Measurements from ENCODE around the gene TC2N. TPM values are rescaled to one million over a fixed set of nuclear protein-coding genes. Genes with fewer than 3 reads are reported as not detected.

The TC2N gene
- total and polyA plus RNA-seq, 2 experiments from 2014 or later = 10.0 to 35.0 TPM

DNA sequence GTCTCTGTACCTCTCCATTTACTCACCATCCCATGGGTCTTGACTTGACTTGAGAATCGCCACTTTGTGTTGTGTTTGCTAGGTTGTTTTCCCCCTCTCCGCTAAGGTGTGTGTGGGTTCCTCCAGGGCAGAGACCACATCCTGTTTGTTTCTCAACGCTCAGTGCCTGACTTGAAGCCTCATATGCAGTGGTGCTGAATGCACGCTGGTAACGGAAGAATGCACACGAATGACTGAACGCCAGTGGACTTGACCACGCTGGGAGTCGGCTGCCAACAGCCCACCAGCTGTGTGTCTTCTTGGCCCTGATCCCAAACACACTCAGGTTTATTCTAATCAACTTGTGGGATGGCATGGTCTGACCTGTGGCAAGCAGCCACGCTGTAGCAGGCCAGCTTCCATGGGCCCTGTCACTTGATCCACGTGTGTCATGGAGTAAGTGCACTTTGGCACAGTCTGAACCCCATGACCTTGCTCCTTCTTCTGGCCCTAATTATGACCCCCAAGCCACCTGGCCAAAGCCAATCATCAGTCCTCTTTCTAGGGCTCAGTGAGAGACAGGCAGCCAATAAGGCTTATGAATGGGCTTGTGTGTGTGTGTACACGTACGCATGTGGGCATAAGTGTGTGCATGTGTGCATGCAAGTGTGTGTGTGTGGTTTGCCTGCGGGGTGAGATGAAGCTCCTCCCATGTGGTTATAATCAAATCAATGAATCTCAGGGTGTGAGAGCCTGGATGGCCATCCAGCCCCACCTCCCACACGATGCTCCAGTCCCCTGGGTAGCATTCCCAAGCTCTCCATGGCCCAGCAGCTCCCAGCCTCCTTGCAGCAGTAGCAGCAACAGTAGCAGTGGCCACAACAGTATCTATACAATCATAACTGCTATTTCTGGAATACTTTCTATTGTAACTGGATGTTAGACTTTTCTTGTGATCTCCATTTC is 6.4 kb upstream of the TC2N start:
- Histone ChIP-seq H3K36me3 (ENCODE audit: insufficient read depth) (no peaks in the 10 kb centered on the region), H3K4me2 (no peak overlapping the region), H3K4me1 (ENCODE audit: insufficient read depth) (peaks cover 10% of the 10 kb centered on the region), H3K4me3 (no peak overlapping the region), H3K27ac (ENCODE audit: low read depth) (no peak overlapping the region), H2AFZ (no peak overlapping the region), H3K79me2 (replicated peaks; ENCODE audit: insufficient read depth) (no peaks in the 10 kb centered on the region), H3F3A (replicated peaks; ENCODE audit: low read depth) (no peaks in the 10 kb centered on the region), H3K9me2 (ENCODE audit: insufficient read depth) (no peaks in the 10 kb centered on the region), H4K20me1 (replicated peaks; ENCODE audit: insufficient read depth) (no peaks in the 10 kb centered on the region), H3K27me3 (ENCODE audit: insufficient read depth) (no peaks in the 10 kb centered on the region)
- Mint-ChIP-seq H3K4me3 (no peak overlapping the region), H3K4me1 (peaks cover 19% of the 10 kb centered on the region), H3K36me3 (ENCODE audit: low read depth) (no peaks in the 10 kb centered on the region), H3K27me3 (ENCODE audit: insufficient read depth, low read depth, poor library complexity) (peaks cover 4% of the 10 kb centered on the region), H3K9me3 (no peaks in the 10 kb centered on the region), H3K27ac (no peak overlapping the region)
- TF ChIP-seq ZNF331 (CRISPR knock-in tag; IDR thresholded peaks at IDR 0.05; ENCODE audit: low read depth) = no peak
- TF ChIP-seq, protein P1, sequence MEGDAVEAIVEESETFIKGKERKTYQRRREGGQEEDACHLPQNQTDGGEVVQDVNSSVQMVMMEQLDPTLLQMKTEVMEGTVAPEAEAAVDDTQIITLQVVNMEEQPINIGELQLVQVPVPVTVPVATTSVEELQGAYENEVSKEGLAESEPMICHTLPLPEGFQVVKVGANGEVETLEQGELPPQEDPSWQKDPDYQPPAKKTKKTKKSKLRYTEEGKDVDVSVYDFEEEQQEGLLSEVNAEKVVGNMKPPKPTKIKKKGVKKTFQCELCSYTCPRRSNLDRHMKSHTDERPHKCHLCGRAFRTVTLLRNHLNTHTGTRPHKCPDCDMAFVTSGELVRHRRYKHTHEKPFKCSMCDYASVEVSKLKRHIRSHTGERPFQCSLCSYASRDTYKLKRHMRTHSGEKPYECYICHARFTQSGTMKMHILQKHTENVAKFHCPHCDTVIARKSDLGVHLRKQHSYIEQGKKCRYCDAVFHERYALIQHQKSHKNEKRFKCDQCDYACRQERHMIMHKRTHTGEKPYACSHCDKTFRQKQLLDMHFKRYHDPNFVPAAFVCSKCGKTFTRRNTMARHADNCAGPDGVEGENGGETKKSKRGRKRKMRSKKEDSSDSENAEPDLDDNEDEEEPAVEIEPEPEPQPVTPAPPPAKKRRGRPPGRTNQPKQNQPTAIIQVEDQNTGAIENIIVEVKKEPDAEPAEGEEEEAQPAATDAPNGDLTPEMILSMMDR (conservative IDR thresholded peaks at IDR 0.05; ENCODE audit: low read depth in 2 of 2) = no peak
- no peak for TF ChIP-seq JUNB (IDR thresholded peaks at IDR 0.05; ENCODE audit: unreplicated experiment)
- ATAC-seq (no peak), DNase-seq (ENCODE audit: low spot score) (no peak)

DNA sequence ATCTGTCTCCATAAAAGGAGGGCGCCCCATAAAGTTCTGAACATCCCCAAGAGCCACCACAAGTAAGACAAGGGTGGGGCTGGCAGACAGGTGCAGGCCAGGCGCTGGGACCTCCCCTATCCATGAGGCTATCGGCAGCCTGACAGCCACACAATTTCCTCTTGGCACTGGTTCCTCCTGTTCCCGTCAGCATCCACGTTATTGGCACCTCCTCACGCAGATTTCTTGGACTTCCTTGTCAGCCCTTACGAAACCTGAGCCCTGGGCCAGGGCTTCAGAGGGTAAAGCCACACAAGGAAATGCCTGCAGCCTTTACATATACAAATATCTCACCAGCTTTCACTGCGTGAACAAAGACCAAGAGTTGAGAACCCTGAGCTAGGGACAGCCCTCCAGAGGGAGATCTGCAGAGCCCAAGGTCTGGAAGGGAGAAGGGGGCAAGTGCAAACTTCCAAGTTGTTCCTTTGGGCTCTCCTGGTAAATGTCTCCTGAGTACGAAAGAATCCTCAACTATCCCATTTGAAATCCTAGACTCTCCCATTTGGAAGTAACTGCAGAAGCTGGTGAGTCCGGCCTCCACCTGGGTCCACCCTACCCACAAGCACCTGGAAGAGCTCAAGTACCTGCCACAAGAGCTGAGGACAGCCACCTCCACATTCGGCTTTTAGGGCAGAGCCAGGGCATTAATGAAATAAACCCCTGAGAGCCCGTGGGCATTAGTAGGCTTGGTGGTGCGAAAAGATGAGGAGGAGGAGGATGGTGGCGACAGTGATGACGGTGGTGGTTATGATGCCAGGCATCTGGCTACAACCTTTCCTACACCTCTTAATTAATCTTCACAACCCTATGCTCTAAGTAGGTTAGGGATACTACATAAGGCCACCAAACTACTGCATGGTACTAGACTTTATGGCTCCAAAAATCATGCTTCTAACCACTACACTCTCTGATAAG is 5.5 kb upstream of the TC2N start:
- Histone ChIP-seq H3K4me3 (no peak overlapping the region), H3F3A (replicated peaks; ENCODE audit: low read depth) (no peaks in the 10 kb centered on the region), H3K4me1 (ENCODE audit: insufficient read depth) (peaks cover 10% of the 10 kb centered on the region), H3K9me2 (ENCODE audit: insufficient read depth) (no peaks in the 10 kb centered on the region), H4K20me1 (replicated peaks; ENCODE audit: insufficient read depth) (no peaks in the 10 kb centered on the region), H3K36me3 (ENCODE audit: insufficient read depth) (no peaks in the 10 kb centered on the region), H3K79me2 (replicated peaks; ENCODE audit: insufficient read depth) (no peaks in the 10 kb centered on the region), H3K27ac (ENCODE audit: low read depth) (no peak overlapping the region), H3K27me3 (ENCODE audit: insufficient read depth) (no peaks in the 10 kb centered on the region), H2AFZ (no peak overlapping the region), H3K4me2 (no peak overlapping the region)
- H3K4me3 Mint-ChIP-seq = no peak overlapping the region
- no peak for DNase-seq (ENCODE audit: low spot score)
- TF ChIP-seq CREB1 (CRISPR knock-in tag; IDR thresholded peaks at IDR 0.05; ENCODE audit: low read depth) (no peak), EZH2 (IDR thresholded peaks at IDR 0.05; ENCODE audit: low read depth, unreplicated experiment) (no peak), NANOG (IDR thresholded peaks at IDR 0.05; ENCODE audit: borderline replicate concordance) (no peak)
- TF ChIP-seq, protein P2, sequence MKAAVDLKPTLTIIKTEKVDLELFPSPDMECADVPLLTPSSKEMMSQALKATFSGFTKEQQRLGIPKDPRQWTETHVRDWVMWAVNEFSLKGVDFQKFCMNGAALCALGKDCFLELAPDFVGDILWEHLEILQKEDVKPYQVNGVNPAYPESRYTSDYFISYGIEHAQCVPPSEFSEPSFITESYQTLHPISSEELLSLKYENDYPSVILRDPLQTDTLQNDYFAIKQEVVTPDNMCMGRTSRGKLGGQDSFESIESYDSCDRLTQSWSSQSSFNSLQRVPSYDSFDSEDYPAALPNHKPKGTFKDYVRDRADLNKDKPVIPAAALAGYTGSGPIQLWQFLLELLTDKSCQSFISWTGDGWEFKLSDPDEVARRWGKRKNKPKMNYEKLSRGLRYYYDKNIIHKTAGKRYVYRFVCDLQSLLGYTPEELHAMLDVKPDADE (IDR thresholded peaks at IDR 0.05) = no peak
- peaks cover 19% of the 10 kb centered on the region for H3K4me1 Mint-ChIP-seq
- peak; percentile 34; the same call in 2 of the 3 replicates for ATAC-seq
- H3K36me3 Mint-ChIP-seq (ENCODE audit: low read depth) = no peaks in the 10 kb centered on the region
- peaks cover 4% of the 10 kb centered on the region for H3K27me3 Mint-ChIP-seq (ENCODE audit: insufficient read depth, low read depth, poor library complexity)
- H3K9me3 Mint-ChIP-seq = peaks cover 4% of the 10 kb centered on the region; the same call in 1 of the 3 replicates
- no peak overlapping the region for H3K27ac Mint-ChIP-seq

All from GM23338 (cell line).